ENCODE data around the gene BCAS3. TPM values are rescaled to one million over a fixed set of nuclear protein-coding genes. Genes with fewer than 3 reads are reported as not detected.

BCAS3 gene
- total and polyA plus RNA-seq, 5 donors from 2014 or later = 29.7 to 59.1 (median 33.9) TPM

DNA sequence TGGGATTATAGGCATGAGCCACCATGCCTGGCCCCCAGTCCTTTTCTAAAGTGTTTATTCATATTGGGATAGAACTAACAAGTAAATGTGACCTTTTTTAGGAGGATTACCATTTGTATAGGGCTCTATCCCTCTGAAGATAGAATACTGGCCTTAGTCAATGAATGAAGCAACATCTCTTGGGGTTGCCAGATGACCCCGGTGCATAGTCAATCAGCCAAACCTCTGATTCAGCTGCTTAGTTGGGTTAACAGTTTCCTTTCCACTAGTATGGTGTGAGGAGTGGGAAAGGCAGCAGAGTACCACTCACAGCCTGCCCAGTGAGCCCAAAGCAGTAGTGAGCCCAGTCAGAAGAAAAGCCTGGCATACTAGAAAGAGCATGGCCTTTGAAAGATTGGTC is 627.4 kb downstream of the BCAS3 start:
- Histone ChIP-seq H3K9me3 (ENCODE audit: control insufficient read depth in 2 of 2, low read length in 2 of 2) (no peaks in the 10 kb centered on the region), H3K4me1 (ENCODE audit: control insufficient read depth, insufficient read depth, low read length, poor library complexity, severe bottlenecking) (no peaks in the 10 kb centered on the region), H3K4me3 (ENCODE audit: low read depth, low read length) (no peak overlapping the region), H3K27ac (ENCODE audit: insufficient read depth, low read length, poor library complexity, severe bottlenecking) (no peak overlapping the region), H3K36me3 (ENCODE audit: control insufficient read depth, insufficient read depth, low read length) (no peaks in the 10 kb centered on the region), H3K27me3 (ENCODE audit: control insufficient read depth, insufficient read depth, low read length) (no peaks in the 10 kb centered on the region)
- no peak overlapping the region for H3K27ac Mint-ChIP-seq
- DNase-seq (no peak), ATAC-seq (ENCODE audit: low read depth in 2 of 2) (no peak)
- no peaks in the 10 kb centered on the region for H3K4me1 Mint-ChIP-seq
- no peak overlapping the region for H3K4me3 Mint-ChIP-seq
- peaks cover 0 to 2% (median 0%) of the 10 kb centered on the region in 7 donors for H3K9me3 Mint-ChIP-seq
- H3K36me3 Mint-ChIP-seq = peaks cover 7% of the 10 kb centered on the region
- no peaks in the 10 kb centered on the region for H3K27me3 Mint-ChIP-seq

DNA sequence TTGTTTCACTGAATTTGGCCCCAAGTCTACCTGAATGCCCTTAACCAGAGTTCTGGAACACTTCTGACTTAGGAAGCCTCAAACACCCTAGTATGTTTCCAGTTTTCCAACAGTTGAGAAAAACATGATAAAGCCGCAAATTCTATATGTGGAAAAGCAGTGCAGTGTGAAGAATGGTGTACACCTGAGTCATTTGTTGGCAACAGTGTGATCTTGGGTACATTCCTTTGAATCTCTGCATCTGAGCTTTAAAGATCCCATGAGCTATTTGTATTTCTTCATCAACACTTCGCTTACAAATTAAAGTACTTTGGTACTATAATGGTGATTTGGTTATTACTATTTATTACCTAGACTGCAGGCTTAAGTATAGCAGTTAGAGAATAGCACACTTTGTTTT is 628.4 kb downstream of the BCAS3 start:
- DNase-seq (no peak), ATAC-seq (ENCODE audit: low read depth in 2 of 2) (no peak)
- Mint-ChIP-seq H3K4me3 (no peak overlapping the region), H3K9me3 (peaks cover 0 to 2% (median 0%) of the 10 kb centered on the region in 7 donors), H3K4me1 (no peaks in the 10 kb centered on the region), H3K36me3 (peaks cover 7% of the 10 kb centered on the region), H3K27ac (no peak overlapping the region), H3K27me3 (no peaks in the 10 kb centered on the region)
- no peaks in the 10 kb centered on the region for H3K9me3 ChIP-seq (ENCODE audit: control insufficient read depth in 2 of 2, low read length in 2 of 2)
- no peak overlapping the region for H3K4me3 ChIP-seq (ENCODE audit: low read depth, low read length)
- H3K4me1 ChIP-seq (ENCODE audit: control insufficient read depth, insufficient read depth, low read length, poor library complexity, severe bottlenecking) = no peaks in the 10 kb centered on the region
- H3K27ac ChIP-seq (ENCODE audit: insufficient read depth, low read length, poor library complexity, severe bottlenecking) = no peak overlapping the region
- no peaks in the 10 kb centered on the region for H3K36me3 ChIP-seq (ENCODE audit: control insufficient read depth, insufficient read depth, low read length)
- no peaks in the 10 kb centered on the region for H3K27me3 ChIP-seq (ENCODE audit: control insufficient read depth, insufficient read depth, low read length)

DNA sequence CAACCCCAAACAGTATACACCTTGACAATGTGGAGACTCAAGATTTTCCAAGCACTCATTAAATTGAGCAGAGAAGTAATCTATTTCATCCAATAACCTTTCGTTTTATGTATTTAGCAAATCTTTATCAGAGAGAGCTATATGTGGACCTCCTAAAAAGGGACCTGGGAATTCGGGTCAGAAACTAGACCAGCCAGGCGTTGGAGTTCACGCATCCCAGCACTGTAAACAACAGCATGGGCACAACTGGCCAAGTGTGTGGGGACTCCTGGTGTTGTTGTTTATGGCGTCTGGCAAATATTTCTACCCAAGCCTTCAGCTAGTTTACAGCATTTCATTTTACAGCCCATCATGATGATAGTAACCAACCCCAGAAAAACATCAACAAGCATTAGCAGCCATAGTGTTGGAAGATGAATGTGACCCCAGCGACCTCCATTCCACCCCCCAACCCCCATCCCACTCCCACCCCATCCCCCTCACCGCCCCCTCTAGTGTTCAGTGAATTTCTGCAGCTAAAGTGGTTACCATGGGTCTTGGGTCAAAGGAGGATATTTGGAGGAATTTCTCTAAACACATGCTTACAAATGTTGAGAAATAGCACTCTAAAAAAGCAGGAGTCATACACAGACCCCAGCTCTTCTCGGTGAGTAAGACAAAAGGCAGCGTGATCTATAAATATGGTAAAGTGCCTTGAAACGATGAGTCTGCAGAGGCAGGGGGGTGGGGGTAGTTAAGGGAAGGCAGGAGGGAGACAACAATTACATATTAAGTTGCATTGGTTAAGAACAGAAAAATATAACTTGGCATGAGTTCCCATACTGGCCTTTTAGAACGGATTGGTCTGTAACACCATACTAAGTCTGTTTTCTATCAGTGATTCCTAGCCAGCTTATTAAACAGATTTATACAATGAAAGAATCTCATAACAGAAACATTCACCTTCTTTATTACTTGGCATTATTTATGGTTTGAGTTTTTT is 630.5 kb downstream of the BCAS3 start:
- no peaks in the 10 kb centered on the region for H3K27me3 Mint-ChIP-seq
- no peaks in the 10 kb centered on the region for H3K4me1 ChIP-seq (ENCODE audit: control insufficient read depth, insufficient read depth, low read length, poor library complexity, severe bottlenecking)
- H3K9me3 Mint-ChIP-seq = peaks cover 0 to 2% (median 0%) of the 10 kb centered on the region in 7 donors
- no peaks in the 10 kb centered on the region for H3K36me3 ChIP-seq (ENCODE audit: control insufficient read depth, insufficient read depth, low read length)
- DNase-seq (no peak), ATAC-seq (ENCODE audit: low read depth in 2 of 2) (no peak)
- no peaks in the 10 kb centered on the region for H3K9me3 ChIP-seq (ENCODE audit: control insufficient read depth in 2 of 2, low read length in 2 of 2)
- H3K4me3 Mint-ChIP-seq = no peak overlapping the region
- H3K36me3 Mint-ChIP-seq = peaks cover 4% of the 10 kb centered on the region
- peak overlapping the region in 1 of 3 donors; percentile 14 for H3K27ac Mint-ChIP-seq
- H3K27ac ChIP-seq (ENCODE audit: insufficient read depth, low read length, poor library complexity, severe bottlenecking) = no peak overlapping the region
- H3K4me1 Mint-ChIP-seq = no peaks in the 10 kb centered on the region
- no peaks in the 10 kb centered on the region for H3K27me3 ChIP-seq (ENCODE audit: control insufficient read depth, insufficient read depth, low read length)
- no peak overlapping the region for H3K4me3 ChIP-seq (ENCODE audit: low read depth, low read length)

DNA sequence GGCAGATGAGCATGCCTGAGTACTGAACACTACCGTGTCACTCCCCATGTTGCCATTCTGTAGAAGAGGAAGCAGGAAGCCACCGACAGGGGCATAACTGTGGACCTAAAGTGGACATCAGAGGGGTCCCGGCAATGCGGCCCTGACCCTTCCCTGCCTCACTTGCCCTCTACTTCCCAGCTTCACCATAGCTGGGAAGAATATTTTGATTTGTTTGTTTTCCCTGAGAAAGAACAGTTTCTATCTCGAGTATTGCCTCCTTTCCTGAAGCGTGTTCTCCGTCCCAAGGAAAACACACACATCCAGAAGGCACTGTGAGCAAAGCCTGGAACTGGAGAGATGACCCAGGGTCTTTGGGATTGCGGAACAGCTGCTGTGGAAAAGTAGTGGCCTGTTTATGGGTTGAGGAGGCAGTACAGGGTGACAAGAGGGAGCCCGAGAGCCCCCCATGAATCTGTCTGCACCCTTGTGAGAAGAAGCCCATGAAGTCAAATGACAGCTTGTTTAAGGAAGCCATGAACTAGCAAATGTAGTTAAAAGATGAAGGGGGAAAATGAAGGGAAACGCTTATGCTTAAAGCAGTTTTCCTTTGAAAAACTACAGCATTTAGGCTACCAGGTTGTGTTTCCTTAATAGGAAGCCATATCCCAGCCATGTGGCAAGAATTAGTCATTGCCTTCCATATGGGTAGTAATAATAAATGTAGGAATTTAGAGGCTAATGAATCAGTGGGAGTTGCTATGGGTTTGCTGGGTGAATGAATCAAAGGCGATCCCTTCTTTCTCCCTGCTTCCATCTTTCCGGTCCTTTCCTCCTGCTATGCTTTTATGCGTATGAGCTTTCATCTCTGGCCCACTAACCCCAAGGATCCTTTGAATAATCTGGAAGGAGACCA is 632.0 kb downstream of the BCAS3 start:
- H3K4me1 ChIP-seq (ENCODE audit: control insufficient read depth, insufficient read depth, low read length, poor library complexity, severe bottlenecking) = no peaks in the 10 kb centered on the region
- Mint-ChIP-seq H3K9me3 (no peaks in the 10 kb centered on the region), H3K4me1 (no peaks in the 10 kb centered on the region), H3K36me3 (no peaks in the 10 kb centered on the region), H3K27ac (no peak overlapping the region), H3K27me3 (no peaks in the 10 kb centered on the region), H3K4me3 (no peak overlapping the region)
- no peaks in the 10 kb centered on the region for H3K9me3 ChIP-seq (ENCODE audit: control insufficient read depth in 2 of 2, low read length in 2 of 2)
- no peaks in the 10 kb centered on the region for H3K36me3 ChIP-seq (ENCODE audit: control insufficient read depth, insufficient read depth, low read length)
- H3K27me3 ChIP-seq (ENCODE audit: control insufficient read depth, insufficient read depth, low read length) = no peaks in the 10 kb centered on the region
- no peak overlapping the region for H3K27ac ChIP-seq (ENCODE audit: insufficient read depth, low read length, poor library complexity, severe bottlenecking)
- DNase-seq (no peak), ATAC-seq (ENCODE audit: low read depth in 2 of 2) (no peak)
- H3K4me3 ChIP-seq (ENCODE audit: low read depth, low read length) = no peak overlapping the region

DNA sequence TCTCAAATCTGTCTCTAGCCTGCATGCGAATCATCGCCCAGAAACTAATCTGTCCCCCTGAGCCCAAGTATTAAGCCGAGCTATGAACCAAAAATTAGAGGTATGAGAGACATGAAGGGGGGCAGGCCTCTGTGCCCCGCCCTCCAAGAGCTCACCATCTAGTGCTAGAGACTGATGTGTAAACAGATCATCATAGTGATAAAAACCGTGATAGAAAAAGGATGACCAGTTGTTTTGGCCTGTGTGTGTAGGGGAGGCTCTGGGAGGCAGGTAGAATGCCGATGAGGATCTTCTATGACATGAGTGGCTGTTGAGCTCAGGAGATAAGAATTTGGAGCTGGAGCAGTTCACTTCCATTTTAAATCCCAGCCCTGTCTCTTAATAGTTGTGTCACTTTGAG is 632.9 kb downstream of the BCAS3 start:
- Histone ChIP-seq H3K4me1 (ENCODE audit: control insufficient read depth, insufficient read depth, low read length, poor library complexity, severe bottlenecking) (no peaks in the 10 kb centered on the region), H3K9me3 (ENCODE audit: control insufficient read depth in 2 of 2, low read length in 2 of 2) (no peaks in the 10 kb centered on the region), H3K36me3 (ENCODE audit: control insufficient read depth, insufficient read depth, low read length) (no peaks in the 10 kb centered on the region), H3K27me3 (ENCODE audit: control insufficient read depth, insufficient read depth, low read length) (no peaks in the 10 kb centered on the region), H3K4me3 (ENCODE audit: low read depth, low read length) (no peak overlapping the region), H3K27ac (ENCODE audit: insufficient read depth, low read length, poor library complexity, severe bottlenecking) (no peak overlapping the region)
- no peak overlapping the region for H3K4me3 Mint-ChIP-seq
- H3K9me3 Mint-ChIP-seq = no peaks in the 10 kb centered on the region
- H3K27me3 Mint-ChIP-seq = no peaks in the 10 kb centered on the region
- H3K4me1 Mint-ChIP-seq = no peaks in the 10 kb centered on the region
- ATAC-seq (ENCODE audit: low read depth in 2 of 2) = no peak
- peaks cover under 1% of the 10 kb centered on the region for H3K36me3 Mint-ChIP-seq
- no peak for DNase-seq
- peak overlapping the region in 1 of 3 donors; percentile 12 for H3K27ac Mint-ChIP-seq

DNA sequence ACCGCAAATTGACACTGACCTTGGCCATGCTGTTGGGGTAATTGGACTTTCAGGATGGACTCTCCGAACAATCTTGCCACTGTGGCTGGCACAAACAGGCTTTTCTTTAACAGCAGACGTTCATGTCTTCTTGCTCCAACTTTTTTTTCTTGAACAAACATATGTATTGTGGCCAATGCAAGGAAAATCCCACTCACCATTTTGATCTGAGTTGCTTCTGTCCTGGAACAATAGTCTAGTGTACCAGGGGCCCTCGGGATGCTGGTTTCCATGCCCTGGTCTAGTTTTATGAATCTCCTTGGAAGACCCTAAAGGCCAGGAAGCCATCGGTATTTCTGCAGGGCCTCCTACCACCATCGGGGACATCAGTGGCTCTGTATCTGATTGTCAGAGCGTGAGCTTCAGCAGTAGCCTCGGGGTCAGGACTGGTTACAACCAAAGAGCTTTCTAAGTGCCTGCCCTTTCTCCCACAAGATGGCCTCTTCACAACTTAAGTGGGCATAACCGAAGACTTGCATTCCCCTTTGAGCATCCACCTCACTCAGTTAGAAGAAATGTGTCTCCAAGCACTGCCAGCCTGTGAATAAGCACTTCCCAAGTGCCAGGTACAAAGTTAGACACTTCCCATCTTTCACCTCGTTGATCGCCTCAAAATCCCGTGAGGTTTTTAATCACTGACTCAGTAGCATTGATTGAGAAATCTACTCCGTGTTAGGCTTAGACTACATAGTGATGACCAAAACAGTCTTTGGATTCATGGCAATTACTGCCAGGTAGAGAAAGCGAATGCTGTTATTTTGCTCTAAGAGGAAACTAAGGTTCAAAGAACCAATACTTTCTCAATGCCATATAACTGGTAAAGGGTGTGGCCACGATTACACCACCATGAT is 635.0 kb downstream of the BCAS3 start:
- no peak overlapping the region for H3K27ac Mint-ChIP-seq
- H3K9me3 Mint-ChIP-seq = no peaks in the 10 kb centered on the region
- DNase-seq (no peak), ATAC-seq (ENCODE audit: low read depth in 2 of 2) (no peak)
- no peak overlapping the region for H3K4me3 Mint-ChIP-seq
- peaks cover 0 to 2% (median 0%) of the 10 kb centered on the region in 4 donors for H3K4me1 Mint-ChIP-seq
- Histone ChIP-seq H3K36me3 (ENCODE audit: control insufficient read depth, insufficient read depth, low read length) (no peaks in the 10 kb centered on the region), H3K9me3 (ENCODE audit: control insufficient read depth in 2 of 2, low read length in 2 of 2) (no peaks in the 10 kb centered on the region), H3K27ac (ENCODE audit: insufficient read depth, low read length, poor library complexity, severe bottlenecking) (no peak overlapping the region), H3K27me3 (ENCODE audit: control insufficient read depth, insufficient read depth, low read length) (no peaks in the 10 kb centered on the region), H3K4me1 (ENCODE audit: control insufficient read depth, insufficient read depth, low read length, poor library complexity, severe bottlenecking) (no peaks in the 10 kb centered on the region), H3K4me3 (ENCODE audit: low read depth, low read length) (no peak overlapping the region)
- no peaks in the 10 kb centered on the region for H3K27me3 Mint-ChIP-seq
- peaks cover 3% of the 10 kb centered on the region for H3K36me3 Mint-ChIP-seq
